ENCODE measurements around the gene CDRT15L2.
"Not testable (repeated sequence)": the region's sequence is repeated elsewhere in the genome, so short reads cannot be mapped to it uniquely, and the experiment has no call there.

The CDRT15L2 gene

GRCh38 chr17:20555135-20556010 is 24.2 kb upstream of the CDRT15L2 start:
- H3K27ac ChIP-seq (ENCODE audit: low read depth, low read length); H3K4me1 ChIP-seq (ENCODE audit: control insufficient read depth, insufficient read depth, low read length, unreplicated experiment): not testable (repeated sequence)

GRCh38 chr17:20558096-20558495 is 21.4 kb upstream of the CDRT15L2 start:
- H2AFZ ChIP-seq (ENCODE audit: low read length, unreplicated experiment); H3K36me3 ChIP-seq (ENCODE audit: insufficient read depth, low read length); H3K27ac ChIP-seq (ENCODE audit: low read depth, low read length); H3K4me3 ChIP-seq (ENCODE audit: low read depth, low read length); H3K79me2 ChIP-seq (ENCODE audit: control insufficient read depth, insufficient read depth, low read length, unreplicated experiment); H3K4me1 ChIP-seq (ENCODE audit: control insufficient read depth, insufficient read depth, low read length, unreplicated experiment): not testable (repeated sequence)
- H3K27me3 ChIP-seq (ENCODE audit: insufficient read depth, low read length), result peaks cover 11% of the 10 kb centered on the region; the same call in 1 of the 2 replicates

More at GRCh38 chr17:20555135-20556010, 24.2 kb upstream of the CDRT15L2 start:
- H2AFZ ChIP-seq (ENCODE audit: low read length, unreplicated experiment); H3K4me3 ChIP-seq (ENCODE audit: low read depth, low read length); H3K79me2 ChIP-seq (ENCODE audit: control insufficient read depth, insufficient read depth, low read length, unreplicated experiment); H3K36me3 ChIP-seq (ENCODE audit: insufficient read depth, low read length); H3K27me3 ChIP-seq (ENCODE audit: insufficient read depth, low read length): not testable (repeated sequence)

GRCh38 chr17:20559018-20559417 is 20.5 kb upstream of the CDRT15L2 start:
- H3K27ac ChIP-seq (ENCODE audit: low read depth, low read length); H3K4me3 ChIP-seq (ENCODE audit: low read depth, low read length); H2AFZ ChIP-seq (ENCODE audit: low read length, unreplicated experiment); H3K36me3 ChIP-seq (ENCODE audit: insufficient read depth, low read length); H3K79me2 ChIP-seq (ENCODE audit: control insufficient read depth, insufficient read depth, low read length, unreplicated experiment); H3K4me1 ChIP-seq (ENCODE audit: control insufficient read depth, insufficient read depth, low read length, unreplicated experiment): not testable (repeated sequence)
- peaks cover 11% of the 10 kb centered on the region; the same call in 1 of the 2 replicates for H3K27me3 ChIP-seq (ENCODE audit: insufficient read depth, low read length)

GRCh38 chr17:20562587-20562986 is 16.9 kb upstream of the CDRT15L2 start:
- Histone ChIP-seq H3K79me2 (ENCODE audit: control insufficient read depth, insufficient read depth, low read length, unreplicated experiment) (no peaks in the 10 kb centered on the region), H3K4me3 (ENCODE audit: low read depth, low read length) (no peak overlapping the region), H3K36me3 (ENCODE audit: insufficient read depth, low read length) (no peaks in the 10 kb centered on the region), H3K4me1 (ENCODE audit: control insufficient read depth, insufficient read depth, low read length, unreplicated experiment) (no peaks in the 10 kb centered on the region), H2AFZ (ENCODE audit: low read length, unreplicated experiment) (no peak overlapping the region), H3K27ac (ENCODE audit: low read depth, low read length) (no peak overlapping the region), H3K27me3 (ENCODE audit: insufficient read depth, low read length) (peaks cover 14% of the 10 kb centered on the region; the same call in 1 of the 2 replicates)

- not testable (repeated sequence) for H3K4me1 ChIP-seq (ENCODE audit: control insufficient read depth, insufficient read depth, low read length, unreplicated experiment)
- H3K27me3 ChIP-seq (ENCODE audit: insufficient read depth, low read length), result peaks cover 14% of the 10 kb centered on the region; the same call in 1 of the 2 replicates
Measured at GRCh38 chr17:20565245-20565644, 14.3 kb upstream of the CDRT15L2 start.

GRCh38 chr17:20565711-20566110 is 13.8 kb upstream of the CDRT15L2 start:
- Histone ChIP-seq H3K27me3 (ENCODE audit: insufficient read depth, low read length) (peaks cover 14% of the 10 kb centered on the region; the same call in 1 of the 2 replicates), H3K27ac (ENCODE audit: low read depth, low read length) (no peak overlapping the region), H2AFZ (ENCODE audit: low read length, unreplicated experiment) (no peak overlapping the region), H3K79me2 (ENCODE audit: control insufficient read depth, insufficient read depth, low read length, unreplicated experiment) (no peaks in the 10 kb centered on the region), H3K4me3 (ENCODE audit: low read depth, low read length) (no peak overlapping the region), H3K4me1 (ENCODE audit: control insufficient read depth, insufficient read depth, low read length, unreplicated experiment) (no peaks in the 10 kb centered on the region), H3K36me3 (ENCODE audit: insufficient read depth, low read length) (no peaks in the 10 kb centered on the region)

More at GRCh38 chr17:20565245-20565644, 14.3 kb upstream of the CDRT15L2 start:
- H3K36me3 ChIP-seq (ENCODE audit: insufficient read depth, low read length); H2AFZ ChIP-seq (ENCODE audit: low read length, unreplicated experiment); H3K79me2 ChIP-seq (ENCODE audit: control insufficient read depth, insufficient read depth, low read length, unreplicated experiment); H3K4me3 ChIP-seq (ENCODE audit: low read depth, low read length); H3K27ac ChIP-seq (ENCODE audit: low read depth, low read length): not testable (repeated sequence)

GRCh38 chr17:20566736-20567135 is 12.8 kb upstream of the CDRT15L2 start:
- not testable (repeated sequence) for H3K27me3 ChIP-seq (ENCODE audit: insufficient read depth, low read length); H3K4me1 ChIP-seq (ENCODE audit: control insufficient read depth, insufficient read depth, low read length, unreplicated experiment); H3K36me3 ChIP-seq (ENCODE audit: insufficient read depth, low read length); H3K4me3 ChIP-seq (ENCODE audit: low read depth, low read length); H3K79me2 ChIP-seq (ENCODE audit: control insufficient read depth, insufficient read depth, low read length, unreplicated experiment); H2AFZ ChIP-seq (ENCODE audit: low read length, unreplicated experiment); H3K27ac ChIP-seq (ENCODE audit: low read depth, low read length)

- H3K4me1 ChIP-seq (ENCODE audit: control insufficient read depth, insufficient read depth, low read length, unreplicated experiment); H3K27me3 ChIP-seq (ENCODE audit: insufficient read depth, low read length); H3K36me3 ChIP-seq (ENCODE audit: insufficient read depth, low read length); H3K79me2 ChIP-seq (ENCODE audit: control insufficient read depth, insufficient read depth, low read length, unreplicated experiment); H3K27ac ChIP-seq (ENCODE audit: low read depth, low read length); H3K4me3 ChIP-seq (ENCODE audit: low read depth, low read length); H2AFZ ChIP-seq (ENCODE audit: low read length, unreplicated experiment): not testable (repeated sequence)
Measured at GRCh38 chr17:20567421-20567820, 12.1 kb upstream of the CDRT15L2 start.

- H3K79me2 ChIP-seq (ENCODE audit: control insufficient read depth, insufficient read depth, low read length, unreplicated experiment); H3K4me3 ChIP-seq (ENCODE audit: low read depth, low read length); H3K27ac ChIP-seq (ENCODE audit: low read depth, low read length); H3K4me1 ChIP-seq (ENCODE audit: control insufficient read depth, insufficient read depth, low read length, unreplicated experiment); H2AFZ ChIP-seq (ENCODE audit: low read length, unreplicated experiment); H3K27me3 ChIP-seq (ENCODE audit: insufficient read depth, low read length); H3K36me3 ChIP-seq (ENCODE audit: insufficient read depth, low read length): not testable (repeated sequence)
Measured at GRCh38 chr17:20568604-20569003, 10.9 kb upstream of the CDRT15L2 start.

- not testable (repeated sequence) for H3K4me1 ChIP-seq (ENCODE audit: control insufficient read depth, insufficient read depth, low read length, unreplicated experiment); H3K27ac ChIP-seq (ENCODE audit: low read depth, low read length); H3K79me2 ChIP-seq (ENCODE audit: control insufficient read depth, insufficient read depth, low read length, unreplicated experiment); H3K27me3 ChIP-seq (ENCODE audit: insufficient read depth, low read length); H3K4me3 ChIP-seq (ENCODE audit: low read depth, low read length); H2AFZ ChIP-seq (ENCODE audit: low read length, unreplicated experiment); H3K36me3 ChIP-seq (ENCODE audit: insufficient read depth, low read length)
Measured at GRCh38 chr17:20571653-20572052, 7.9 kb upstream of the CDRT15L2 start.

GRCh38 chr17:20573216-20573615 is 6.3 kb upstream of the CDRT15L2 start:
- not testable (repeated sequence) for H3K4me3 ChIP-seq (ENCODE audit: low read depth, low read length); H2AFZ ChIP-seq (ENCODE audit: low read length, unreplicated experiment); H3K27ac ChIP-seq (ENCODE audit: low read depth, low read length); H3K27me3 ChIP-seq (ENCODE audit: insufficient read depth, low read length); H3K36me3 ChIP-seq (ENCODE audit: insufficient read depth, low read length); H3K4me1 ChIP-seq (ENCODE audit: control insufficient read depth, insufficient read depth, low read length, unreplicated experiment); H3K79me2 ChIP-seq (ENCODE audit: control insufficient read depth, insufficient read depth, low read length, unreplicated experiment)

All from ACC112 (cell line).